AG09309 (cell line): ENCODE data around the gene CELA2A.

ENCODE experiments used
- DNase-seq: peaks from one replicate; pipeline ENCODE4 v3.0.0-alpha.2; 2010; ENCODE audit warnings: low read depth
- H3K4me3 ChIP-seq: 2 replicates; pipeline ENCODE4 v1.5.1; 2011; ENCODE audit warnings: mild to moderate bottlenecking, low read depth, low read length, moderate library complexity; ENCODE audit not compliant: control insufficient read depth
- TF ChIP-seq, protein P1 (sequence below): IDR thresholded peaks from 2 replicates; pipeline ENCODE4 v1.5.1; 2011; ENCODE audit warnings: mild to moderate bottlenecking, low read depth, low read length, inconsistent platforms; ENCODE audit not compliant: insufficient read depth, control insufficient read depth; ENCODE audit errors: missing control alignments

The CELA2A gene

DNA sequence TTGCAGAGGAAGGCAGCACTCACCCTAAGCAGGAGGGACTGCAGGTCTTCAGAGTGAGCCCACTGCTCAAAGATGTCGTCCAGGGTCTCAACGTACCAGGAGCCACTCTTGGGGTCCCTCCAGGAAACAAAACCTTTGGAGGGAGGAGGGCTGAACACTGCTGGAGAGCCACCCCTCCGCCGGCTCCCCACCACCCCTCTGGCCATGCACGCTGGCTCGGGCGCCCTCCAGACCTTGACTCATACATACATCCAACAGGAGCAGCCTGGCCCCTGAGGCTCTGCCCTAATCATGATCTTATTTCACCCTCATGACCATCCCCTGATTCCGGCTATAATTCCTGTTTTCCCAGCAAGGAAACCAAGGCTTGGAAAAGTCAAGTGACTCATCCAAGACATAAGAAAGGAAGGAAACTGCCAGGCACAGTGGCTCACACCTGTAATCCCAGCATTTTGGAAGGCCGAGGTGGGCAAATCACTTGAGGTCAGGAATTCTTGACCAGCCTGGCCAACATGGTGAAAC lies 37.4 kb downstream of the CELA2A start:
- no peak for DNase-seq
- H3K4me3 ChIP-seq = no peak overlapping the region
- TF ChIP-seq, protein P1, sequence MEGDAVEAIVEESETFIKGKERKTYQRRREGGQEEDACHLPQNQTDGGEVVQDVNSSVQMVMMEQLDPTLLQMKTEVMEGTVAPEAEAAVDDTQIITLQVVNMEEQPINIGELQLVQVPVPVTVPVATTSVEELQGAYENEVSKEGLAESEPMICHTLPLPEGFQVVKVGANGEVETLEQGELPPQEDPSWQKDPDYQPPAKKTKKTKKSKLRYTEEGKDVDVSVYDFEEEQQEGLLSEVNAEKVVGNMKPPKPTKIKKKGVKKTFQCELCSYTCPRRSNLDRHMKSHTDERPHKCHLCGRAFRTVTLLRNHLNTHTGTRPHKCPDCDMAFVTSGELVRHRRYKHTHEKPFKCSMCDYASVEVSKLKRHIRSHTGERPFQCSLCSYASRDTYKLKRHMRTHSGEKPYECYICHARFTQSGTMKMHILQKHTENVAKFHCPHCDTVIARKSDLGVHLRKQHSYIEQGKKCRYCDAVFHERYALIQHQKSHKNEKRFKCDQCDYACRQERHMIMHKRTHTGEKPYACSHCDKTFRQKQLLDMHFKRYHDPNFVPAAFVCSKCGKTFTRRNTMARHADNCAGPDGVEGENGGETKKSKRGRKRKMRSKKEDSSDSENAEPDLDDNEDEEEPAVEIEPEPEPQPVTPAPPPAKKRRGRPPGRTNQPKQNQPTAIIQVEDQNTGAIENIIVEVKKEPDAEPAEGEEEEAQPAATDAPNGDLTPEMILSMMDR = no peak

DNA sequence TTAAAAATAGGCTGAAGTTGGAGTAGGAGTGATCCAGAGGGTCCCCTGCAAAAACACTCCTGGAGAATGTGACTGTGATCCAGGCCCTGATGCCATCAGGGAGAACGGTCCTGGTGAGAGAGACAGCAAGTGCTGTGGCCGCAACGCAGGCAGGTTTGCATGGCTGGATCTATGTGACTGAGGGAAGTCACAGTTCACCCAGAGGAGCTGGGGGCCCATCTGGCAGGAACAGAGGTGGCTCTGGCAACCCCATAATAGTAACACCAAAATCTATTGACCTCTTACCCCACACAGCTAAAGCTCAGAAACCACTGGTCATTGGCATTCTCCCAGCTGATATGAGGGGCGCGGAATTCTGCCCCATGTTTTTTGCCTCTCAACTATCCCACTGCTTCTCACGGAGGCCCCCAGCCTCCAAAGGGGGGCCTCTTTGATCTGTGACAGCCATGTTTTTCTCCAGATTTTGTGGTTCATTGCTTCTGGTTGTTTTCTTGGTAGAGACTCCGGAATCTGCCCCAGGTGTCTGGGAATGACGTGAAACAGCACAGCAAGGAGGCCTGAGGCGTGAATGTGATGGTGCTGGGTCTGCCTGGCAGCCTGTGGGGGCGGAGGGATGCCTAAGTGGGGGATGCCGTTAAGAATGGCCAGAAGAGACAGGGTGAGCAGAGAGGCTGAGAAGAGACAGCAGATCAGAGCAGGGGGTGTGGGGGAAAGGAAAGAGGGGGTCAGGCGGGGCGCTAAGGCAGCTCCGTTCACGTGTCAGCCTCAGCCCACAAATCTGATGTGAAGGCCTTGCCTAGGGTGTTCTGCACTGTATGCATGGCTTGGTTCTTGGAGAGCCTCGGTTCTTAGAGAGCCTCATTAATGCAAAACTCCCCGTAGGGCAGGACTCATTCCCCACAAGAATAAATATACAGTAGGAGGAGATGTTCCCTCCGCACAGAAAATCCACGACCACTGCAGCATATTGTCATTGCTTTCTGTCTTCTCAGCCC lies 43.9 kb downstream of the CELA2A start:
- TF ChIP-seq, protein P1 = no peak
- DNase-seq = no peak
- no peak overlapping the region for H3K4me3 ChIP-seq

DNA sequence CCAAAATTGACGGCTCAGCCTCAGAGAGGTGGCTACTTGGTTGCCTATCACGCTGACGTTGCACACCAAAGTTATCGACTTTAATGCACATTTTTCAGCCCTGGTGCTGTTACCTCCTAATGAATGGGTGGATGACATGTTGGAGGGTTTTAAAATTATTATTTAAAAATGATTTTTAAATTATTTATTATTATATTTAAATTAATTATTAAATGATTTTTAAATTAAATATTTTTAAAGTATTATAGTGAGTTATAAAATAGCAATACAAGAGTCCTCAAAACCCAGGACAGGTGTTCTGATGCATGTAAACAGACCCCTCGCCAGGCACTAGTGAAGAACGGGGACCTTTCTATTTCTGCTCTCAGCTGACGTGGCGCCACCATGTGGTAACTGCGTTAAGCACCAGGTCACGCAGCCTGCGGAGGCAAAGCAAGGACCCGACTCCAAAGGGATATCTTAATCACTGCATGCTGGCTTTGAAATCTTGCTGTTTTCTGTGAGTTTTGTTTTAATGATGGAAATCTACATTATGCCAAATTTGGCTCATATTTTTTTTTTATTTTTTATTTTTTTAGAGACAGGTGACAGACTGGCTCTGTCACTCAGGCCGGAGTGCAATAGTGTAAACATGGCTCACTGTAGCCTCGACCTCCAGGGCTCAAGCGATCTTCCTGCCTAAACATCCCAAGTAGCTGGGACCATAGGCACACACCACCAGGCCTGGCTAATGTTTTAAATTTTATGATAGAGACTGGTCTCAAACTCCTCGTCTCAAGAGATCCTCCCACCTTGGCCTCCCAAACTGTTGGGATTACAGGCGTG lies 44.9 kb downstream of the CELA2A start:
- TF ChIP-seq, protein P1 = peak; percentile 76
- no peak overlapping the region for H3K4me3 ChIP-seq
- no peak for DNase-seq

DNA sequence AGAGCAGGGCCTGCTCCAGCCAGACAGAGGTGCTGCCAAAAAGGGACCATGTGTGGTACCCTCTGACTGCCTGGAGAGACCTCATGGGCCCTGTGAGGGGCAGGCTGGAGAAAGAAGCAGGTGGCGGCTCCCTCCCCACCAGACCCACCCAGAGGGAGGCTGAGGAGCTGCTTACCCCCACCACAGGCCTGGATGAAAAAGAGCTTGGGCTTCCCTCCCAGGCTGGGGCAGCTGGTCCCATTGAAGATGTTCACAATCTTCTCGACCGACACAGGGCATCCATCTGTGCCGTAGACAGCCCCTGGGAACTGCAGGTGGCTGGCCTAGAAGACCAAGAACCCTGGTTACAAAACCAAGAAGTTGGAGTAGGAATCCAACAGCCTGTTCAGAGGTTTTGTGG lies 47.9 kb downstream of the CELA2A start:
- TF ChIP-seq, protein P1 = no peak
- H3K4me3 ChIP-seq = no peak overlapping the region
- DNase-seq = no peak

DNA sequence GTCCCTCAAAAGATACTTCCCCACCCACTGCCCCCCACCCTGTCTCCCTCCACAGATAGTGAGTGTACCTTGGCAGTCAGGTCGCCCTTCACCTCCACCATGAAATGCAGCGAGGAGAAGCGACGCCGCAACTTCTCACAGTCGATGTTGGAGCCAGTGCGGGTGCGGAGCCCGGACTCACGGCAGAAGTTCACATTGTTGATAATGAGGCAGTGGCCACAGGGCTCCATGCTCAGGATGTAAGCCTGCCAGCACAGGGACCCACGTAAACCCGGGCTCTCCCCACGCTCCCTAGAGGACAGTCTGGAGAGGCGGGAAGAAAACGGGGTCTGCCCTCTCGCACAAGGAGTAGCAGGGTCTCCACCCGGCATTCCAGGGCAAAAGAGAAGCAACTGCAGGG lies 50.3 kb downstream of the CELA2A start:
- TF ChIP-seq, protein P1 = no peak
- DNase-seq = no peak
- no peak overlapping the region for H3K4me3 ChIP-seq

DNA sequence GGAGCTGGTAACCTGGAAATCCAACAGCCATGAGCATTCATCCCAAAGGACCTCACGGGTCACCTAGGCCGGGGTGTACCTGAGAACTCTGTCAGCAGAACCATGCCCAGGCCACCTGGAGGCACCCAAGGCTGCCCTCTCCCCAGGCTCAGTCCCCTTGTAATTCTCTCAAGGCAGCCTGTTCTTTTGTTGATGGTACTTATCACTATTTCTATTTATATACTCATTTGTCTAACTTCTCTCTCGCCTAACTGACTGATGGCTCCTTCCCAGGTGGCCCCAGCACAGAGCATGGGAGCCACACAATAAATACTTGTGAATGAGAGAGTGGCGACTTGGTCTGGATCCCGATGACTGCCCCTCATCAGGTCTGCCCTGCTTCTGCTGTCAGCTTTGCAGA lies 50.7 kb downstream of the CELA2A start:
- no peak for DNase-seq
- no peak overlapping the region for H3K4me3 ChIP-seq
- TF ChIP-seq, protein P1 = no peak
